ENCODE results near the gene PRELID2.
"Not testable (repeated sequence)": the region's sequence is repeated elsewhere in the genome, so short reads cannot be mapped to it uniquely, and the experiment has no call there.

Gene PRELID2

DNA sequence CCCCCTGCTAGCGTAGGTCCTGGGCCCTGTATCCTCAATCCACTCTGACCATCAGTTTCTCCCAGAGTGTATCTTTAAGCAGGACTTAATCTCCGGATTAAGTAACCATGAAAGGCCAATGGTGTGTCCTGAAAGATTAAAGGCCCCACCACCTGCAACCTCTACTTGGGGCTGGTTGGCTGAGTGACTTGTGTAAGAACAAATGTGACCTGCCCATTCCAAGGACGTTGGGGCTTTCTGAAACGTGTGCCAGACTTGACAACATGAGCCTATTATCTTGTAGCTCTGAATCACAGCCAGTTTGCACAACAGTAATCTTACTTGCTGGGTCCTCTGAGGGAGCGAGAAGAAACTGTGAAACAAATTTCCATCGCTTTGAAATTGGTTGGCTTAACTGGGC lies 3.1 kb upstream of the PRELID2 start:
- no peak overlapping the region for H3K4me3 ChIP-seq (ENCODE audit: low read depth in 1 of 2, low read length in 1 of 2)
- H3K27me3 ChIP-seq: peaks cover 8% of the 10 kb centered on the region
- H3K36me3 ChIP-seq: no peaks in the 10 kb centered on the region
- H3K9me3 ChIP-seq: no peaks in the 10 kb centered on the region
- TF ChIP-seq, protein P1, sequence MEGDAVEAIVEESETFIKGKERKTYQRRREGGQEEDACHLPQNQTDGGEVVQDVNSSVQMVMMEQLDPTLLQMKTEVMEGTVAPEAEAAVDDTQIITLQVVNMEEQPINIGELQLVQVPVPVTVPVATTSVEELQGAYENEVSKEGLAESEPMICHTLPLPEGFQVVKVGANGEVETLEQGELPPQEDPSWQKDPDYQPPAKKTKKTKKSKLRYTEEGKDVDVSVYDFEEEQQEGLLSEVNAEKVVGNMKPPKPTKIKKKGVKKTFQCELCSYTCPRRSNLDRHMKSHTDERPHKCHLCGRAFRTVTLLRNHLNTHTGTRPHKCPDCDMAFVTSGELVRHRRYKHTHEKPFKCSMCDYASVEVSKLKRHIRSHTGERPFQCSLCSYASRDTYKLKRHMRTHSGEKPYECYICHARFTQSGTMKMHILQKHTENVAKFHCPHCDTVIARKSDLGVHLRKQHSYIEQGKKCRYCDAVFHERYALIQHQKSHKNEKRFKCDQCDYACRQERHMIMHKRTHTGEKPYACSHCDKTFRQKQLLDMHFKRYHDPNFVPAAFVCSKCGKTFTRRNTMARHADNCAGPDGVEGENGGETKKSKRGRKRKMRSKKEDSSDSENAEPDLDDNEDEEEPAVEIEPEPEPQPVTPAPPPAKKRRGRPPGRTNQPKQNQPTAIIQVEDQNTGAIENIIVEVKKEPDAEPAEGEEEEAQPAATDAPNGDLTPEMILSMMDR (IDR thresholded peaks at IDR 0.05): no peak
- peaks cover 10 to 12% of the 10 kb centered on the region in 2 experiments for H3K4me1 ChIP-seq (ENCODE audit: control insufficient read depth in 1 of 2, insufficient read depth in 1 of 2, low read depth in 1 of 2, low read length in 1 of 2)
- no peak overlapping the region for H3K27ac ChIP-seq

DNA sequence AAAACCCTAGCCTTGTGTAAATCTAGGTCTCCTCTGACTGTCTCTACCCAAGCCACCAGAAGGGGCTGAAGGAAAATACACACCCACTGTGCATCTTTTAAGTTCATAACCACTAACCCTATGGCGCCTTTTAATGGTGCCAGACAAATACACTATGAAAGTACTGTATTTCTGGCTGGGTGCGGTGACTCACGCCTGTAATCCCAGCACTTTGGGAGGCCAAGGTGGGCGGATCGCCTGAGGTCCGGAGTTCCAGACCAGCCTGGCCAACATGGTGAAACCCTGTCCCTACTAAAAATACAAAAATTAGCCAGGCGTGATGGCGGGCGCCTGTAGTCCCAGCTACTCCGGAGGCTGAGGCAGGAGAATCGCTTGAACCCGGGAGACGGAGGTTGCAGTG lies 1.1 kb upstream of the PRELID2 start:
- H3K4me1 ChIP-seq (ENCODE audit: control insufficient read depth in 1 of 2, insufficient read depth in 1 of 2, low read depth in 1 of 2, low read length in 1 of 2): peaks cover 10 to 12% of the 10 kb centered on the region in 2 experiments
- not testable (repeated sequence) for H3K27ac ChIP-seq; H3K36me3 ChIP-seq; H3K4me3 ChIP-seq (ENCODE audit: low read depth in 1 of 2, low read length in 1 of 2); H3K27me3 ChIP-seq; H3K9me3 ChIP-seq

DNA sequence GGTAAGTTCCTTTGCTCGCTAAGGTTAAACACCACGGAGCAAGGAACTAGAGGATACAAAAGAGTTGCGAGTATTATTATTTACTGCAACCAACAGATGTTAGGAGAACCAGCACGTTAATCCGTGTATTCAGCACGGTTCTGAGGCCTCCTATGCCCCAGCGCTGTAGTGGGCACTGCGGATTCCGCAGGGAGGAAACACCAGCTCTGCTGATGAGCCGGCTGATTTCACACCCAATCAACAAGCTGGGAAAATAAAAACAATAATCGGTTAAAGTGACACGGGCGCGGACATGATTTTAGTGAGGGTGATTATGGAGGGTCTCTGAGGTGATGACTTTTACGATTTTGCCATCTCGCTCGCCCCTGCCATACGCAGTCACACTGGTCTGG lies 702 bp upstream of the PRELID2 start:
- Histone ChIP-seq H3K4me3 (ENCODE audit: low read depth in 1 of 2, low read length in 1 of 2) (peak overlapping the region; percentile 54 to 63), H3K27me3 (peaks cover 8% of the 10 kb centered on the region), H3K27ac (no peak overlapping the region), H3K4me1 (ENCODE audit: control insufficient read depth in 1 of 2, insufficient read depth in 1 of 2, low read depth in 1 of 2, low read length in 1 of 2) (peaks cover 10 to 12% of the 10 kb centered on the region in 2 experiments), H3K9me3 (no peaks in the 10 kb centered on the region), H3K36me3 (no peaks in the 10 kb centered on the region)
- TF ChIP-seq, protein P1 (IDR thresholded peaks at IDR 0.05): no peak

DNA sequence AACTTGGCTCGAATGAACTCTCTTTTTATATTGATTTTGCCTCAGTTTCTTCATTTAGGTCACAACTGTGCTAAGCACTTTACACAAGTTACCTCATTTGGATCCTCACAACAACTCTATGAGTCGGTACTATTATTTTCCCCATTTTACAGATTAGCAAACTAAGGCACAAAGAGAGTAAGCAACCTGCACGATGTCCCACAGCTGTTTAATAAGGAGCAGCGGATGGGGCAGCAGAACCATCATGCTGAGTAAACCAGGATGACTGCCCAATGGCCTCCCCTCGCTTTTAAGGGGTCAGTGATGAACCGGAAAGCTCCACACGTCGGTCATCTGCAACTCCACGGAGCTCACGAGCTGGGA lies 607 bp downstream of the PRELID2 start:
- TF ChIP-seq, protein P1 (IDR thresholded peaks at IDR 0.05): no peak
- Histone ChIP-seq H3K4me1 (ENCODE audit: control insufficient read depth in 1 of 2, insufficient read depth in 1 of 2, low read depth in 1 of 2, low read length in 1 of 2) (peaks cover 10 to 12% of the 10 kb centered on the region in 2 experiments), H3K9me3 (no peaks in the 10 kb centered on the region), H3K36me3 (no peaks in the 10 kb centered on the region), H3K4me3 (ENCODE audit: low read depth in 1 of 2, low read length in 1 of 2) (peak overlapping the region; percentile 54 to 63), H3K27me3 (peaks cover 8% of the 10 kb centered on the region), H3K27ac (no peak overlapping the region)

DNA sequence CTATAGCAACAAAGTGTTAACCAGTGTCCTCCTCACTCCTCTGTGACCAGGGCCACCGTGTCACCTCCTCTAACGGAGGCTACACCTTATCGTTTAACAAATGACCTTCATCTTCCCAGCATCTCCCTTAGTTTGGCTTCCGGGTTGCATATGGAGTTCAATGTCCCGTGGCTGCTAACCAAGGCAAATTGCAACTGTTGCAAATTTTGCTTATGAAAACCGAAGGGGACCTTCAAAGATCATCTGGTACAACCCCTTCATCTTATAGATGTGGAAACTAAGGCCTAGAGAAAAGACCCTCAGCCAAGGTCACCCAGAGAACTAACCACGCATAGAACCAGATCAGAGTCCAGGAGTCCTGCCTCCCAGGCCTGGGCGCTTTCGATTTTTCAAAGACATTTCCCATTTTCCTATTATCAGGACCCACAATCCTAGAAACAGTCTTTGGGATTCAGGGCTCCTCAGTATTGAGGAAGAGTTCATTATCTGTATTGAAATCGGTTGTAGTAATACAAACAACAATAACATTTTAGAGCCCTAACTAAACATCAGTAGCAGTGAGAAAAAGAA lies 1.4 kb downstream of the PRELID2 start:
- TF ChIP-seq, protein P1 (IDR thresholded peaks at IDR 0.05): no peak
- H3K27me3 ChIP-seq: peaks cover 8% of the 10 kb centered on the region
- H3K9me3 ChIP-seq: no peaks in the 10 kb centered on the region
- H3K4me1 ChIP-seq (ENCODE audit: control insufficient read depth in 1 of 2, insufficient read depth in 1 of 2, low read depth in 1 of 2, low read length in 1 of 2): peaks cover 10 to 12% of the 10 kb centered on the region in 2 experiments
- H3K27ac ChIP-seq: no peak overlapping the region
- no peak overlapping the region for H3K4me3 ChIP-seq (ENCODE audit: low read depth in 1 of 2, low read length in 1 of 2)
- H3K36me3 ChIP-seq: no peaks in the 10 kb centered on the region

DNA sequence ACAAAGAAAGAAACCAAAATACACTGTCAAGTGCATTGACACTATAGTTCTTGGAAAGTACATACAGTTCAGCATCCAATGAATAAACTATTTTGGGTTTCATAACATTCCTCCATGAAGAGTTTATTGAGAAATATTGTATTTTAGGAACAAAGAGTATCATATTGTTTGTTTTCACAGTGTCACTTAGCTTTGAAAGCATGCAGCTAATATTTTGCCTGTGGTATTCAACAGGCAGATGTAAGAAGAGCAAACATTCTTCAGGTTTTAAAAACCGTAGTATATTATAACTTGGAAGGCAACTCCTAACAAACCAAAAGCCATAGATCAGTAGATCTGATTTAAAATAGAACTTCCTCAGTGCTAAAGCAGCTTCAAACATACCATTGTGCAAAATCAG lies 4.5 kb downstream of the PRELID2 start:
- peaks cover under 1% of the 10 kb centered on the region for H3K27me3 ChIP-seq
- TF ChIP-seq, protein P1 (IDR thresholded peaks at IDR 0.05): no peak
- no peak overlapping the region for H3K4me3 ChIP-seq (ENCODE audit: low read depth in 1 of 2, low read length in 1 of 2)
- no peaks in the 10 kb centered on the region for H3K9me3 ChIP-seq
- H3K36me3 ChIP-seq: no peaks in the 10 kb centered on the region
- no peak overlapping the region for H3K27ac ChIP-seq
- peaks cover 7 to 8% of the 10 kb centered on the region in 2 experiments for H3K4me1 ChIP-seq (ENCODE audit: control insufficient read depth in 1 of 2, insufficient read depth in 1 of 2, low read depth in 1 of 2, low read length in 1 of 2)

Data from neutrophil (primary cell).